ENCODE data around the gene SLIT3. TPM values are rescaled to one million over a fixed set of nuclear protein-coding genes. Genes with fewer than 3 reads are reported as not detected.

The SLIT3 gene
- total and polyA plus RNA-seq, 8 donors = 1.2 to 24.5 (median 8.6) TPM

GRCh38 chr5:168790671-168791250, 510.2 kb downstream of the SLIT3 start:
- Histone ChIP-seq H3K9me3 (no peaks in the 10 kb centered on the region), H3K36me3 (no peaks in the 10 kb centered on the region), H3K4me1 (peaks cover 0 to 12% (median 5%) of the 10 kb centered on the region in 4 donors), H3K27me3 (peaks cover 0 to 5% (median 0%) of the 10 kb centered on the region in 3 donors), H3K4me3 (no peak overlapping the region), H3K27ac (no peak overlapping the region)
- WGBS, 5 donors = 55 to 78% (median 59%) methylated on average over 13 of the region's 13 CpGs
- TF ChIP-seq POLR2AphosphoS5 (IDR thresholded peaks at IDR 0.05) (no peak), POLR2A (IDR thresholded peaks at IDR 0.05) (no peak), EP300 (IDR thresholded peaks at IDR 0.05) (no peak)
- intact Hi-C loops (cut with DNase I; ENCODE audit: low total_unique reads) = no loop called here
- DNase-seq = no peak

DNA sequence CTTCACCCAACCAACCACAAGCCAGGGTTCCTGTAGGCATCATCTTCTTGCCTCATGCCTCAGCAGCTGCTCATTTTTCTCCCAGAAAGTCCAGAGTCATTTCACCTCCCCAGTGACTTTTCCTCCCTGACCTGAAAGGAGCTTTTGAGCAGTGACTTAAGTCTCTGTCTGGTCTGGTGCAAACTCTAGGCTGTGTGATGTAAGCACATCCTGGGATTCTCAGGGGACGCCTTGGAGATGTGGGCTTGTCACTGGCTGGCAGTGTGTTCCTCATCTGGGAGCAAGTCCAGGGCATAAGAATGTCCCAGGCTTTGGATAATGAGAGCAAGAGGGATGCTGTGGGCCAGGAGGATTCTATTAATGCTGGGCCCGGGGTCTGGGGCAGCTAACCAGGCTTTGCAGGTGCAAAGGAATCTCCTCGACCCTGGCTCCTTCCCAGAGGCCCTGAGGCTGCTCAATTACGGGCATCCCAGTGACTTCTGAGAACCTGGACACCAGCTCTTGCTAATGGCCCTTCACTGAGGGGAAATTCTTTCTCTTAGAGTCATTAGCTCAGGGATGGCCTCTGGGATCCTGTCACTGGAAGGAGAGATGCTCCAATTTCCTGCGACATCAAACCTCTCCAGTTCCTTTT, 510.8 kb downstream of the SLIT3 start:
- H3K27ac ChIP-seq = no peak overlapping the region
- 62 to 78% (median 72%) methylated on average over 5 of the region's 5 CpGs for WGBS, 5 donors
- H3K4me3 ChIP-seq = no peak overlapping the region
- DNase-seq = no peak
- H3K27me3 ChIP-seq = peaks cover 0 to 5% (median 0%) of the 10 kb centered on the region in 3 donors
- no peaks in the 10 kb centered on the region for H3K9me3 ChIP-seq
- H3K4me1 ChIP-seq = peaks cover 0 to 12% (median 5%) of the 10 kb centered on the region in 4 donors
- intact Hi-C loops (cut with DNase I; ENCODE audit: low total_unique reads) = no loop called here
- H3K36me3 ChIP-seq = no peaks in the 10 kb centered on the region
- TF ChIP-seq EP300 (IDR thresholded peaks at IDR 0.05) (no peak), POLR2A (IDR thresholded peaks at IDR 0.05) (no peak), POLR2AphosphoS5 (IDR thresholded peaks at IDR 0.05) (no peak)
- TF ChIP-seq, protein P1, sequence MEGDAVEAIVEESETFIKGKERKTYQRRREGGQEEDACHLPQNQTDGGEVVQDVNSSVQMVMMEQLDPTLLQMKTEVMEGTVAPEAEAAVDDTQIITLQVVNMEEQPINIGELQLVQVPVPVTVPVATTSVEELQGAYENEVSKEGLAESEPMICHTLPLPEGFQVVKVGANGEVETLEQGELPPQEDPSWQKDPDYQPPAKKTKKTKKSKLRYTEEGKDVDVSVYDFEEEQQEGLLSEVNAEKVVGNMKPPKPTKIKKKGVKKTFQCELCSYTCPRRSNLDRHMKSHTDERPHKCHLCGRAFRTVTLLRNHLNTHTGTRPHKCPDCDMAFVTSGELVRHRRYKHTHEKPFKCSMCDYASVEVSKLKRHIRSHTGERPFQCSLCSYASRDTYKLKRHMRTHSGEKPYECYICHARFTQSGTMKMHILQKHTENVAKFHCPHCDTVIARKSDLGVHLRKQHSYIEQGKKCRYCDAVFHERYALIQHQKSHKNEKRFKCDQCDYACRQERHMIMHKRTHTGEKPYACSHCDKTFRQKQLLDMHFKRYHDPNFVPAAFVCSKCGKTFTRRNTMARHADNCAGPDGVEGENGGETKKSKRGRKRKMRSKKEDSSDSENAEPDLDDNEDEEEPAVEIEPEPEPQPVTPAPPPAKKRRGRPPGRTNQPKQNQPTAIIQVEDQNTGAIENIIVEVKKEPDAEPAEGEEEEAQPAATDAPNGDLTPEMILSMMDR (IDR thresholded peaks at IDR 0.05) = no peak

DNA sequence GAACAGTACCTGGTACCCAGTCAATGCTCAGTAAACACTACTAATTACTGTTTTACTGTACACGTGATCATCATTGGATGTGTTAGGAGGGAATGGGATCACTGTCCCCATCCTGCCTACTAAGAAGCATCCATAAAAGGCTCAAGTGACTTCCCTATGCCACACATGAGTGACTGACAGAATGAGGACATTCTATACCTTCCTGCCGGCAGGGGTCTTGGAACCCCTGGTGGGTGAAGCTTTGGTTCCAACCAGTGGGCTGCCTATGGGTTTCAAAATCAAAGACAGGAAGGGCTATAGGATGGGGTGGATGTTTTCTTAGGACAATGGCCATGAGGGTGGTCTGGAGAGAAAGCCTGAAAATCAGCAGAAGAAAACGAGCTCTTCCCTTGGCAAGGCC, 512.2 kb downstream of the SLIT3 start:
- WGBS, 5 donors = 75 to 92% (median 78%) methylated on average over 3 of the region's 3 CpGs
- TF ChIP-seq POLR2A (IDR thresholded peaks at IDR 0.05) = no peak
- TF ChIP-seq POLR2AphosphoS5 (IDR thresholded peaks at IDR 0.05) = no peak
- TF ChIP-seq, protein P1 (IDR thresholded peaks at IDR 0.05) = no peak
- no peak for TF ChIP-seq EP300 (IDR thresholded peaks at IDR 0.05)
- intact Hi-C loops (cut with DNase I; ENCODE audit: low total_unique reads) = no loop called here

GRCh38 chr5:168788107-168788506, 512.8 kb downstream of the SLIT3 start:
- WGBS, 5 donors = 78 to 84% (median 81%) methylated on average over 4 of the region's 4 CpGs
- Histone ChIP-seq H3K4me1 (no peaks in the 10 kb centered on the region), H3K27me3 (peaks cover 0 to 5% (median 0%) of the 10 kb centered on the region in 3 donors), H3K27ac (no peak overlapping the region), H3K36me3 (peaks cover 0 to 15% (median 0%) of the 10 kb centered on the region in 4 donors), H3K9me3 (no peaks in the 10 kb centered on the region), H3K4me3 (no peak overlapping the region)
- intact Hi-C loops (cut with DNase I; ENCODE audit: low total_unique reads) = no loop called here
- TF ChIP-seq, protein P1 (IDR thresholded peaks at IDR 0.05) = no peak
- TF ChIP-seq EP300 (IDR thresholded peaks at IDR 0.05) (no peak), POLR2A (IDR thresholded peaks at IDR 0.05) (no peak), POLR2AphosphoS5 (IDR thresholded peaks at IDR 0.05) (no peak)
- DNase-seq = no peak

More for the DNA sequence above, 512.2 kb downstream of the SLIT3 start:
- Histone ChIP-seq H3K9me3 (no peaks in the 10 kb centered on the region), H3K4me3 (no peak overlapping the region), H3K36me3 (peaks cover 0 to 11% (median 0%) of the 10 kb centered on the region in 4 donors), H3K27me3 (peaks cover 0 to 5% (median 0%) of the 10 kb centered on the region in 3 donors), H3K4me1 (peaks cover 0 to 3% (median 1%) of the 10 kb centered on the region in 4 donors), H3K27ac (no peak overlapping the region)
- DNase-seq = no peak

All from stomach (tissue), 9 donors.